OCI-LY3 (cell line): Measurements from ENCODE around the gene SUPT3H.

ENCODE experiments used
- H2AFZ ChIP-seq: fragments of 200-600, 300-600 bp; shearing (Covaris generic); 2 replicates; pipeline ENCODE4 v1.6.0; 2014; ENCODE audit warnings: antibody characterized with exemption, low read depth, low read length
- H3K27ac ChIP-seq: fragments of 200-600, 300-600 bp; sonication (generic); 2 replicates; pipeline ENCODE4 v1.5.1; 2014; ENCODE audit warnings: mild to moderate bottlenecking, low read length, moderate library complexity, mixed read lengths
- H3K27me3 ChIP-seq: fragments of 200-600, 300-600 bp; sonication (generic); 2 replicates; pipeline ENCODE4 v1.6.1; 2014; ENCODE audit warnings: low read depth, low read length, mixed read lengths
- H3K36me3 ChIP-seq: fragments of 200-600, 300-600 bp; sonication (generic); replicated peaks from 2 replicates; pipeline ENCODE3; 2014; ENCODE audit warnings: low read depth, low read length, mixed read lengths
- H3K4me1 ChIP-seq: fragments of 300-600, 200-600 bp; sonication (generic); 2 replicates; pipeline ENCODE4 v1.6.1; 2014; ENCODE audit warnings: low read length, mixed read lengths
- H3K4me2 ChIP-seq: fragments of 200-600, 300-600 bp; sonication (generic); 2 replicates; pipeline ENCODE4 v1.6.1; 2014; ENCODE audit warnings: low read length, mixed read lengths
- H3K4me3 ChIP-seq: fragments of 300-600, 200-600 bp; sonication (generic); 2 replicates; pipeline ENCODE4 v1.5.1; 2014; ENCODE audit warnings: antibody characterized with exemption, mild to moderate bottlenecking, low read length, moderate library complexity
- H3K79me2 ChIP-seq: fragments of 300-600, 200-600 bp; shearing (Covaris generic); 2 replicates; pipeline ENCODE4 v1.6.1; 2014; ENCODE audit warnings: mild to moderate bottlenecking, low read length, mixed read lengths
- H3K9ac ChIP-seq: fragments of 300-600, 200-600 bp; shearing (Covaris generic); 2 replicates; pipeline ENCODE4 v1.6.0; 2014; ENCODE audit warnings: mild to moderate bottlenecking, low read length, moderate library complexity
- H3K9me3 ChIP-seq: fragments of 200-600, 300-600 bp; shearing (Covaris generic); 2 replicates; pipeline ENCODE4 v1.6.1; 2014; ENCODE audit warnings: low read length, mixed read lengths; ENCODE audit not compliant: insufficient read depth
- H4K20me1 ChIP-seq: fragments of 200-600, 300-600 bp; sonication (generic); 2 replicates; pipeline ENCODE4 v1.6.1; 2016; ENCODE audit warnings: low read length, mixed read lengths; ENCODE audit not compliant: insufficient read depth
- CTCF ChIP-seq: fragments of 200-600, 300-600 bp; sonication (generic); IDR thresholded peaks from 2 replicates; pipeline ENCODE4 v1.5.1; 2014; ENCODE audit warnings: antibody characterized with exemption, low read length, low read depth
- EZH2phosphoT487 ChIP-seq: fragments of 200-600 bp; shearing (Covaris generic); IDR thresholded peaks from 2 replicates; pipeline ENCODE4 v1.6.1; 2018; ENCODE audit warnings: antibody characterized with exemption, mixed run types, low read depth

SUPT3H gene

GRCh38 chr6:45423111-45423823 is 45.5 kb upstream of the SUPT3H start:
- Histone ChIP-seq H3K4me3 (peak overlapping the region; percentile 78), H2AFZ (no peak overlapping the region), H3K27ac (no peak overlapping the region), H3K36me3 (no peaks in the 10 kb centered on the region), H3K4me2 (peak overlapping the region; percentile 97), H3K27me3 (peaks cover 81% of the 10 kb centered on the region), H3K9me3 (no peaks in the 10 kb centered on the region), H3K79me2 (no peaks in the 10 kb centered on the region), H3K4me1 (peaks cover 19% of the 10 kb centered on the region), H3K9ac (no peak overlapping the region), H4K20me1 (no peaks in the 10 kb centered on the region; the same call in 1 of the 2 replicates)
- no peak for TF ChIP-seq EZH2phosphoT487
- no peak for TF ChIP-seq CTCF

DNA sequence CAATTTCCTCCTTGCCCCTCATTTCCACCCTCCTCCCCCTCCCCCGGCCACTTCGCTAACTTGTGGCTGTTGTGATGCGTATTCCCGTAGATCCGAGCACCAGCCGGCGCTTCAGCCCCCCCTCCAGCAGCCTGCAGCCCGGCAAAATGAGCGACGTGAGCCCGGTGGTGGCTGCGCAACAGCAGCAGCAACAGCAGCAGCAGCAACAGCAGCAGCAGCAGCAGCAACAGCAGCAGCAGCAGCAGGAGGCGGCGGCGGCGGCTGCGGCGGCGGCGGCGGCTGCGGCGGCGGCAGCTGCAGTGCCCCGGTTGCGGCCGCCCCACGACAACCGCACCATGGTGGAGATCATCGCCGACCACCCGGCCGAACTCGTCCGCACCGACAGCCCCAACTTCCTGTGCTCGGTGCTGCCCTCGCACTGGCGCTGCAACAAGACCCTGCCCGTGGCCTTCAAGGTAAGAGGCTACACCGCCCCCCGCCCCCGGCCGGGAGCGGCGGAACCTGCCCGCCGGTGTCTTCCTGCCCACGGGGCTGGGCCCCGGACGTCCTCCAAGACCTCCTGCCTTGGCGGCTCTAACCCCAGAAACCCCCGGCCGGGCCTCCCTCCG is 44.9 kb upstream of the SUPT3H start:
- Histone ChIP-seq H3K36me3 (no peaks in the 10 kb centered on the region), H2AFZ (peak overlapping the region; percentile 33; the same call in 1 of the 2 replicates), H3K9ac (no peak overlapping the region), H3K4me1 (peaks cover 19% of the 10 kb centered on the region), H3K4me2 (peak overlapping the region; percentile 97), H3K9me3 (no peaks in the 10 kb centered on the region), H3K4me3 (peak overlapping the region; percentile 78), H4K20me1 (no peaks in the 10 kb centered on the region; the same call in 1 of the 2 replicates), H3K79me2 (no peaks in the 10 kb centered on the region), H3K27ac (no peak overlapping the region), H3K27me3 (peaks cover 81% of the 10 kb centered on the region)
- no peak for TF ChIP-seq EZH2phosphoT487
- no peak for TF ChIP-seq CTCF

DNA sequence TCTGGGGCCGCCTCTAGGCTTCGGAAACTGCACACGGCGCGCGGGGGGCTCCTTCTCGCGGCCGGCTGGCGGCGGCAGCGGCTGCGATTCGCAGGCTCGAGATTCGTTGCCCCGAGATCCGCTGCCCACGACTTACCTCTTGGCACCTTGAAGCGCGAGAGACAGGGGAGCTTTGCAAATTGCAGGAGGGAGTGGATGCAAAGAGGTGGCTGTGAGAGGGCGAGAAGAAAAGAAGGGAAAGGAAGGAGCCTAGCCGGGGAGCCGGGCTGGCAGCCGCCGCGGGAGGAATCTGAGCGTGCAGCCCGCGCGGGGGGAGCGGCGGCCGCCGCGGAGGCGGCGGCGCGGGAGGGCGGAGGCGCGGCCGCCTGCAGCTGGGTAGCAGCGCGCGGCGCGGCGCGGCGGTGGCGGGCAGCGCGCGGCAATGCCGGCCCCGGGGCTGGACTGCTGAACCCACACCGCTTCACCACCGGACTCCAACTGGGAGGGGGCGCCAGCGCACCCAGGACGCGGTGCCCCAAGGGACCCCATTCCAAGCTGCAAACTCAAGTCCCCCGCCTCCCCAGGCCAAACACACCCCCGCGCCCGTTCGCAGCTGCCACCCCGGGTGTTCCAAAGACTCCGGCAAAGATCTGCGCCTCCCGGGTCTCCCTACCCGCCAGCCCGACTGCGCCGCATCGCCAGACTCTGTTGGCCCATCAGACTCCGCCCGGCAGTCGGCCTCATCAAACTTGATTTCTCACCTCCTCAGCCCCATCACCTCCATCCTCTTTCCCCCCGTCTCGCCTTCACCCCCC is 44.2 kb upstream of the SUPT3H start:
- Histone ChIP-seq H3K9me3 (no peaks in the 10 kb centered on the region), H2AFZ (peak overlapping the region; percentile 84), H3K4me3 (peak overlapping the region; percentile 78), H3K4me1 (peaks cover 19% of the 10 kb centered on the region), H3K36me3 (no peaks in the 10 kb centered on the region), H3K79me2 (no peaks in the 10 kb centered on the region), H4K20me1 (no peaks in the 10 kb centered on the region; the same call in 1 of the 2 replicates), H3K27me3 (peaks cover 84% of the 10 kb centered on the region), H3K27ac (no peak overlapping the region), H3K9ac (peak overlapping the region; percentile 25; the same call in 1 of the 2 replicates), H3K4me2 (peak overlapping the region; percentile 97)
- TF ChIP-seq EZH2phosphoT487 (no peak), CTCF (peak; percentile 46)
